Duodenal mucosa (tissue), 2 donors: ENCODE results near the gene PPIH.
"Not testable (repeated sequence)": the region's sequence is repeated elsewhere in the genome, so short reads cannot be mapped to it uniquely, and the experiment has no call there.

Experiments
- H3K27ac ChIP-seq: one replicate; pipeline ENCODE4 v1.7.0; 2013; ENCODE audit warnings: low read depth, low read length
- H3K27me3 ChIP-seq, 2 donors: one replicate each; pipeline ENCODE4 v1.7.0; 2013; ENCODE audit warnings: low read length in 2 of 2, control low read depth in 1 of 2; ENCODE audit not compliant: insufficient read depth in 2 of 2, control insufficient read depth in 1 of 2
- H3K36me3 ChIP-seq, 2 donors: one replicate each; pipeline ENCODE4 v1.7.0; 2013; ENCODE audit warnings: low read length in 2 of 2, control low read depth in 1 of 2; ENCODE audit not compliant: insufficient read depth in 2 of 2, control insufficient read depth in 1 of 2
- H3K4me1 ChIP-seq, 2 donors: one replicate each; pipeline ENCODE4 v1.7.0; 2013; ENCODE audit warnings: low read length in 2 of 2, control low read depth in 1 of 2; ENCODE audit not compliant: insufficient read depth in 2 of 2, control insufficient read depth in 1 of 2
- H3K4me3 ChIP-seq, 2 donors: one replicate each; pipeline ENCODE4 v1.7.0; 2013; ENCODE audit warnings: low read length in 2 of 2, low read depth in 1 of 2
- H3K9ac ChIP-seq, 2 donors: one replicate each; pipeline ENCODE4 v1.7.0; 2013; ENCODE audit warnings: low read length in 2 of 2, low read depth in 1 of 2
- H3K9me3 ChIP-seq, 2 donors: one replicate each; pipeline ENCODE4 v1.7.0; 2013; ENCODE audit warnings: low read length in 2 of 2, control low read depth in 1 of 2; ENCODE audit not compliant: control insufficient read depth in 1 of 2

Gene PPIH

DNA sequence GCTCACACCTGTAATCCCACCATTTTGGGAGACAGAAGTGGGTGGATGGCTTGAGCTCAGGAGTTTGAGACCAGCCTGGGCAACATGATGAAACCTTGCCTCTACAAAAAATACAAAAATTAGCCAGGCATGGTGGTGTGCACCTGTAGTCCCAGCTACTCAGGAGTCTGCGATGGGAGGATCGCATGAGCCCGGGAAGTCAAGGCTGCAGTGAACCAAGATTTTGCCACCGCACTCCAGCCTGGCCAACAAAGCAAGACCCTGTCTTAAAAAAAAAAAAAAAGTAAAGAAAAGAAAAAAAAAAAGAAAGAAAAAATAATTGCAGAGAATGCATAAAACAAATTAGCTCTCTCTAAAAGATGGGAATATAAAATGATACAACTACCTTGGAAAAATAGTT is 67.6 kb downstream of the PPIH start:
- not testable (repeated sequence) for H3K36me3 ChIP-seq, H3K27ac ChIP-seq, H3K9ac ChIP-seq, H3K9me3 ChIP-seq, H3K27me3 ChIP-seq, H3K4me1 ChIP-seq, H3K4me3 ChIP-seq
